Mesendoderm (in vitro differentiated cells): ENCODE data around the gene PSMD5.

Experiments used
- DNase-seq: peaks from one replicate; pipeline ENCODE4 v3.0.0; 2013
- H2AK5ac ChIP-seq: 2 replicates; pipeline ENCODE4 v1.6.1; 2013; ENCODE audit warnings: low read length, inconsistent platforms
- H2BK120ac ChIP-seq: 2 replicates; pipeline ENCODE4 v1.6.1; 2013; ENCODE audit warnings: low read depth, mild to moderate bottlenecking, low read length, moderate library complexity, mixed read lengths
- H2BK15ac ChIP-seq: replicated peaks from 2 replicates; pipeline ENCODE4 v1.6.1; 2013; ENCODE audit warnings: low read depth, mild to moderate bottlenecking, moderate library complexity
- H2BK5ac ChIP-seq: 2 replicates; pipeline ENCODE4 v1.6.1; 2013; ENCODE audit warnings: low read length, inconsistent platforms
- H3K18ac ChIP-seq: 2 replicates; pipeline ENCODE4 v1.6.1; 2013; ENCODE audit warnings: mild to moderate bottlenecking, low read length, mixed read lengths
- H3K23ac ChIP-seq: one replicate; pipeline ENCODE4 v1.6.1; 2013; ENCODE audit warnings: low read length
- H3K27ac ChIP-seq: 2 replicates; pipeline ENCODE4 v1.5.1; 2013; ENCODE audit warnings: low read depth, mild to moderate bottlenecking, inconsistent platforms, low read length, moderate library complexity
- H3K27me3 ChIP-seq: 2 replicates; pipeline ENCODE4 v1.6.1; 2013; ENCODE audit warnings: low read length, control low read depth, mild to moderate bottlenecking, inconsistent platforms; ENCODE audit not compliant: insufficient read depth, poor library complexity
- H3K36me3 ChIP-seq: 2 replicates; pipeline ENCODE4 v1.6.1; 2013; ENCODE audit warnings: low read length, inconsistent platforms; ENCODE audit not compliant: control insufficient read depth, insufficient read depth
- H3K4ac ChIP-seq: one replicate; pipeline ENCODE4 v1.6.1; 2013; ENCODE audit warnings: low read depth, mild to moderate bottlenecking, low read length, moderate library complexity
- H3K4me1 ChIP-seq: 2 replicates; pipeline ENCODE4 v1.6.1; 2013; ENCODE audit warnings: low read depth, low read length, inconsistent platforms; ENCODE audit not compliant: control insufficient read depth
- H3K4me2 ChIP-seq: 2 replicates; pipeline ENCODE4 v1.6.1; 2013; ENCODE audit warnings: low read length
- H3K4me3 ChIP-seq: 2 replicates; pipeline ENCODE4 v1.5.1; 2013; ENCODE audit warnings: mild to moderate bottlenecking, low read length
- H3K56ac ChIP-seq: one replicate; pipeline ENCODE4 v1.6.1; 2013; ENCODE audit warnings: low read length
- H3K79me1 ChIP-seq: 2 replicates; pipeline ENCODE4 v1.6.1; 2013; ENCODE audit warnings: low read length, inconsistent platforms
- H3K79me2 ChIP-seq: 2 replicates; pipeline ENCODE4 v1.6.1; 2013; ENCODE audit warnings: mild to moderate bottlenecking, low read length; ENCODE audit not compliant: control insufficient read depth, insufficient read depth
- H3K9ac ChIP-seq: 2 replicates; pipeline ENCODE4 v1.6.1; 2013; ENCODE audit warnings: low read length, inconsistent platforms
- H4K5ac ChIP-seq: one replicate; pipeline ENCODE4 v1.6.1; 2013; ENCODE audit warnings: low read length
- H4K8ac ChIP-seq: one replicate; pipeline ENCODE4 v1.6.1; 2013; ENCODE audit warnings: low read depth, mild to moderate bottlenecking, control low read depth, low read length, moderate library complexity
- WGBS: extraction: QIAGEN DNeasy Blood & Tissue Kit; methylation state at CpG from one replicate; pipeline ENCODE4 v1.1.7; 2013; ENCODE audit warnings: low lambda C conversion rate, missing lambda C conversion rate; ENCODE audit not compliant: insufficient coverage; ENCODE audit errors: extremely low coverage; 5-methylcytosine and 5-hydroxymethylcytosine counted together

Gene PSMD5

GRCh38 chr9:120872791-120873502 lies 30.2 kb upstream of the PSMD5 start:
- Histone ChIP-seq H3K4me1 (peaks cover 12% of the 10 kb centered on the region), H3K4ac (no peak overlapping the region), H3K79me1 (no peaks in the 10 kb centered on the region), H2BK15ac (no peak overlapping the region), H3K27ac (no peak overlapping the region), H3K4me3 (no peak overlapping the region), H4K8ac (no peak overlapping the region), H3K56ac (peak overlapping the region; percentile 35), H2AK5ac (no peak overlapping the region), H3K18ac (no peak overlapping the region), H3K4me2 (no peak overlapping the region), H2BK120ac (no peak overlapping the region), H4K5ac (no peak overlapping the region), H3K27me3 (peaks cover 2% of the 10 kb centered on the region), H3K79me2 (no peaks in the 10 kb centered on the region), H3K23ac (no peak overlapping the region), H3K9ac (no peak overlapping the region), H3K36me3 (no peaks in the 10 kb centered on the region), H2BK5ac (no peak overlapping the region)
- DNase-seq = no peak
- no CpG with 5 or more reads among the region's 3 CpGs for WGBS

GRCh38 chr9:120870206-120870605 lies 27.5 kb upstream of the PSMD5 start:
- Histone ChIP-seq H3K27ac (no peak overlapping the region), H2BK120ac (no peak overlapping the region), H3K56ac (no peak overlapping the region), H3K27me3 (no peaks in the 10 kb centered on the region), H3K9ac (no peak overlapping the region), H3K4me2 (no peak overlapping the region), H3K79me1 (no peaks in the 10 kb centered on the region), H3K4ac (no peak overlapping the region), H3K4me1 (peaks cover 9% of the 10 kb centered on the region), H3K4me3 (no peak overlapping the region), H3K18ac (no peak overlapping the region), H4K8ac (no peak overlapping the region), H3K23ac (no peak overlapping the region), H2AK5ac (no peak overlapping the region), H3K36me3 (no peaks in the 10 kb centered on the region), H2BK15ac (no peak overlapping the region), H2BK5ac (no peak overlapping the region), H3K79me2 (no peaks in the 10 kb centered on the region), H4K5ac (no peak overlapping the region)
- WGBS = no CpG with 5 or more reads among the region's 9 CpGs
- no peak for DNase-seq

GRCh38 chr9:120869726-120870125 lies 27.0 kb upstream of the PSMD5 start:
- Histone ChIP-seq H2BK120ac (no peak overlapping the region), H3K36me3 (no peaks in the 10 kb centered on the region), H3K27me3 (no peaks in the 10 kb centered on the region), H3K4ac (no peak overlapping the region), H3K4me2 (no peak overlapping the region), H3K79me2 (no peaks in the 10 kb centered on the region), H4K8ac (no peak overlapping the region), H3K4me1 (peaks cover 9% of the 10 kb centered on the region), H3K56ac (no peak overlapping the region), H3K27ac (no peak overlapping the region), H2AK5ac (no peak overlapping the region), H3K4me3 (no peak overlapping the region), H4K5ac (no peak overlapping the region), H3K9ac (no peak overlapping the region), H3K79me1 (no peaks in the 10 kb centered on the region), H3K23ac (no peak overlapping the region), H2BK5ac (no peak overlapping the region), H2BK15ac (no peak overlapping the region), H3K18ac (no peak overlapping the region)
- no peak for DNase-seq
- no CpG with 5 or more reads among the region's 10 CpGs for WGBS

- no peak overlapping the region for H4K8ac ChIP-seq
- peak overlapping the region; percentile 89 for H3K23ac ChIP-seq
- H2BK5ac ChIP-seq = no peak overlapping the region
- H3K79me1 ChIP-seq = no peaks in the 10 kb centered on the region
- no peaks in the 10 kb centered on the region for H3K36me3 ChIP-seq
- WGBS = no CpG with 5 or more reads among the region's 10 CpGs
- no peak overlapping the region for H3K4ac ChIP-seq
- DNase-seq = no peak
- peaks cover 9% of the 10 kb centered on the region for H3K4me1 ChIP-seq
- H3K56ac ChIP-seq = peak overlapping the region; percentile 99
- no peak overlapping the region for H3K27ac ChIP-seq
- H2BK120ac ChIP-seq = no peak overlapping the region
- H3K4me3 ChIP-seq = peak overlapping the region; percentile 72
- no peak overlapping the region for H2BK15ac ChIP-seq
- peak overlapping the region; percentile 81 for H3K4me2 ChIP-seq
- H3K9ac ChIP-seq = peak overlapping the region; percentile 82
- H4K5ac ChIP-seq = no peak overlapping the region
- no peak overlapping the region for H3K18ac ChIP-seq
- no peaks in the 10 kb centered on the region for H3K27me3 ChIP-seq
- no peaks in the 10 kb centered on the region for H3K79me2 ChIP-seq
- H2AK5ac ChIP-seq = no peak overlapping the region
Observed at GRCh38 chr9:120869360-120869687, 26.6 kb upstream of the PSMD5 start.

GRCh38 chr9:120868676-120869359 lies 26.1 kb upstream of the PSMD5 start:
- H2BK120ac ChIP-seq = no peak overlapping the region
- peak overlapping the region; percentile 72 for H3K4me3 ChIP-seq
- H3K9ac ChIP-seq = peak overlapping the region; percentile 82

More at GRCh38 chr9:120868676-120869359, 26.1 kb upstream of the PSMD5 start:
- Histone ChIP-seq H3K4ac (no peak overlapping the region), H2BK15ac (no peak overlapping the region), H3K23ac (peak overlapping the region; percentile 89), H3K79me2 (no peaks in the 10 kb centered on the region), H2AK5ac (no peak overlapping the region), H3K4me1 (peaks cover 9% of the 10 kb centered on the region), H3K27ac (no peak overlapping the region), H3K27me3 (no peaks in the 10 kb centered on the region), H4K8ac (no peak overlapping the region), H3K56ac (peak overlapping the region; percentile 99), H3K79me1 (no peaks in the 10 kb centered on the region), H4K5ac (no peak overlapping the region), H3K18ac (no peak overlapping the region), H2BK5ac (no peak overlapping the region), H3K4me2 (peak overlapping the region; percentile 81), H3K36me3 (no peaks in the 10 kb centered on the region)
- DNase-seq = peak; percentile 99
- WGBS = no CpG with 5 or more reads among the region's 52 CpGs
